K562 (cell line): ENCODE data around the gene DDX43. TPM values are rescaled to one million over a fixed set of nuclear protein-coding genes. Genes with fewer than 3 reads are reported as not detected.
A peak's percentile ranks its signal among the peaks of the same experiment; 100 is the strongest.

Source experiments
- ATAC-seq: fragments of 200-7000 bp; cut with Tn5 transposase; 3 replicates; pipeline ENCODE4 v1.9.1; 2020; ENCODE audit warnings: moderate library complexity
- BruUV-seq: library from RNA; stranded (reverse); fragments of 400-500 nt; replicated peaks from 2 replicates; lab custom pipeline; 2021; lab: Mats Ljungman, UMichigan
- CTCF ChIA-PET: fragments of 300-600 bp; formaldehyde crosslinking; extraction: SDS; loops from one replicate; lab custom pipeline; 2021; ENCODE audit warnings: low intra/inter-chr PET ratio; lab: Yijun Ruan, JAX
- POLR2A ChIA-PET: fragments of 300-600, 350-650 bp; sonication (Branson Sonifier 250); formaldehyde crosslinking; extraction: SDS; loops from one replicate; lab custom pipeline; 2021; ENCODE audit warnings: antibody characterized with exemption, inconsistent platforms; lab: Yijun Ruan, JAX
- DNase-seq, 4 experiments: peaks; one replicate each; pipeline versions ENCODE4 v3.0.0 to v3.0.0-alpha.2; 2011 to 2018; ENCODE audit warnings: low spot score in 3 of 4, mixed read lengths in 3 of 4; ENCODE audit errors: extremely low read depth in 1 of 4
- FAIRE-seq: peaks from 2 replicates; lab custom pipeline; 2011; peaks lifted over from hg19 to GRCh38; lab: Jason Lieb, UNC
- H2AFZ ChIP-seq: 2 replicates; pipeline ENCODE4 v1.6.0; 2011; ENCODE audit warnings: low read depth, low read length, control low read depth, inconsistent platforms
- H3K27ac ChIP-seq: fragments of 200-600 bp; 3 replicates; pipeline ENCODE4 v1.8.0; 2011; ENCODE audit warnings: low read depth, mild to moderate bottlenecking, control low read depth, inconsistent platforms, low read length, moderate library complexity, mixed read lengths; ENCODE audit errors: extremely low read depth
- H3K27me3 ChIP-seq, 2 experiments: fragments of 300-600 bp in 1 of 2; 2 replicates in 1 of 2; 3 replicates in 1 of 2; pipeline versions ENCODE4 v1.6.0 to v1.8.0; 2011; ENCODE audit warnings: inconsistent platforms in 2 of 2, low read length in 2 of 2, mild to moderate bottlenecking in 1 of 2, mixed read lengths in 1 of 2, moderate library complexity in 1 of 2; ENCODE audit not compliant: control insufficient read depth in 2 of 2, insufficient read depth in 2 of 2
- H3K36me3 ChIP-seq: fragments of 300-600 bp; 3 replicates; pipeline ENCODE4 v1.8.0; 2011; ENCODE audit warnings: mild to moderate bottlenecking, low read length, inconsistent platforms; ENCODE audit not compliant: control insufficient read depth, insufficient read depth
- H3K4me1 ChIP-seq, 2 experiments: fragments of 200-600 bp in 1 of 2; replicated peaks in 1 of 2; 2 replicates in 1 of 2; 3 replicates in 1 of 2; pipeline versions ENCODE4 v1.5.1 to v1.8.0; 2011; ENCODE audit warnings: inconsistent platforms in 2 of 2, low read length in 2 of 2, mild to moderate bottlenecking in 1 of 2, mixed read lengths in 1 of 2, moderate library complexity in 1 of 2; ENCODE audit not compliant: control insufficient read depth in 2 of 2, insufficient read depth in 2 of 2
- H3K4me2 ChIP-seq: 2 replicates; pipeline ENCODE4 v1.6.1; 2011; ENCODE audit warnings: low read length, control low read depth, inconsistent platforms, mixed read lengths; ENCODE audit not compliant: insufficient read depth
- H3K4me3 ChIP-seq: fragments of 200-600 bp; sonication (generic), shearing (Covaris generic); 2 replicates; pipeline ENCODE4 v1.5.1; 2016; ENCODE audit warnings: control low read depth, inconsistent platforms
- H3K79me2 ChIP-seq: fragments of 200-600 bp; 3 replicates; pipeline ENCODE4 v1.8.0; 2011; ENCODE audit warnings: low read length, inconsistent platforms; ENCODE audit not compliant: control insufficient read depth, insufficient read depth
- H3K9ac ChIP-seq, 2 experiments: 2 replicates each; pipeline versions ENCODE4 v1.6.0 to v1.6.1; 2011; ENCODE audit warnings: low read depth in 2 of 2, low read length in 2 of 2, control low read depth in 1 of 2, inconsistent platforms in 1 of 2, mild to moderate bottlenecking in 1 of 2, mixed read lengths in 1 of 2; ENCODE audit not compliant: insufficient read depth in 1 of 2
- H3K9me1 ChIP-seq: one replicate; pipeline ENCODE4 v1.6.0; 2011; ENCODE audit warnings: inconsistent platforms, mild to moderate bottlenecking, low read length, moderate library complexity; ENCODE audit not compliant: control insufficient read depth, insufficient read depth
- H3K9me3 ChIP-seq: replicated peaks from 2 replicates; pipeline ENCODE4 v1.5.1; 2011; ENCODE audit warnings: low read depth, low read length, inconsistent platforms; ENCODE audit not compliant: control insufficient read depth, insufficient read depth
- H4K20me1 ChIP-seq: replicated peaks from 2 replicates; pipeline ENCODE4 v1.6.1; 2011; ENCODE audit warnings: low read length, inconsistent platforms, mixed read lengths; ENCODE audit not compliant: control insufficient read depth, insufficient read depth
- ASH1L ChIP-seq: fragments of 450-650 bp; IDR thresholded peaks from 2 replicates; pipeline ENCODE4 v1.6.1; 2018; ENCODE audit warnings: borderline replicate concordance, mild to moderate bottlenecking, low read depth; ENCODE audit not compliant: partially characterized antibody
- BACH1 ChIP-seq: fragments of 200-800 bp; sonication (Bioruptor generic); IDR thresholded peaks from 2 replicates; pipeline ENCODE4 v1.6.1; 2016; ENCODE audit warnings: missing genetic modification characterization, missing compliant biosample characterization
- CBX8 ChIP-seq: fragments of 200-600 bp; sonication (generic); IDR thresholded peaks from 2 replicates; pipeline ENCODE4 v1.6.1; 2012; ENCODE audit warnings: borderline replicate concordance, mixed run types, low read depth, mild to moderate bottlenecking, moderate library complexity, mixed read lengths, low read length, control low read depth, inconsistent platforms; ENCODE audit not compliant: poor library complexity, severe bottlenecking; ENCODE audit errors: extremely low read depth
- CHD4 ChIP-seq: fragments of 200-600 bp; sonication (generic); IDR thresholded peaks from 3 replicates; pipeline ENCODE4 v1.6.1; 2012; ENCODE audit warnings: low read depth, mild to moderate bottlenecking, mixed read lengths, low read length, inconsistent platforms; ENCODE audit not compliant: insufficient read depth, insufficient replicate concordance, poor library complexity, severe bottlenecking
- CREB1 ChIP-seq, 2 experiments: sonication (generic) in 1 of 2; formaldehyde crosslinking in 1 of 2; IDR thresholded peaks; 2 replicates each; pipeline versions ENCODE4 v1.6.1 to v1.8.0; 2012 to 2022; ENCODE audit warnings: inconsistent platforms in 1 of 2, mild to moderate bottlenecking in 1 of 2, missing genetic modification reagents in 1 of 2, moderate library complexity in 1 of 2
- ELK3 ChIP-seq: fragments of 450-650 bp; formaldehyde crosslinking; IDR thresholded peaks from 2 replicates; pipeline ENCODE4 v1.4.0; 2020; ENCODE audit warnings: mild to moderate bottlenecking
- FOSL1 ChIP-seq: fragments of 200-800 bp; sonication (Bioruptor generic); conservative IDR thresholded peaks from 2 replicates; pipeline ENCODE4 v1.6.1; 2016; ENCODE audit warnings: missing genetic modification characterization, missing compliant biosample characterization
- GATAD2A ChIP-seq: fragments of 450-650 bp; IDR thresholded peaks from 2 replicates; pipeline ENCODE4 v1.6.1; 2017
- HDAC8 ChIP-seq: fragments of 450-650 bp; IDR thresholded peaks from 2 replicates; pipeline ENCODE4 v1.6.1; 2016; ENCODE audit warnings: mild to moderate bottlenecking, missing genetic modification characterization, moderate library complexity, missing compliant biosample characterization
- ILK ChIP-seq: fragments of 450-650 bp; IDR thresholded peaks from 2 replicates; pipeline ENCODE4 v1.6.1; 2016; ENCODE audit warnings: missing genetic modification characterization, low read depth, mild to moderate bottlenecking, missing compliant biosample characterization, moderate library complexity, borderline replicate concordance
- MBD1 ChIP-seq: fragments of 250-450 bp; sonication (Bioruptor Pico); IDR thresholded peaks from 2 replicates; pipeline ENCODE4 v1.8.0; 2022; ENCODE audit warnings: inconsistent platforms
- NEUROD1 ChIP-seq: fragments of 150-350 bp; IDR thresholded peaks from 2 replicates; pipeline ENCODE4 v1.6.1; 2014; ENCODE audit warnings: borderline replicate concordance, low read length, low read depth; ENCODE audit not compliant: partially characterized antibody
- PURB ChIP-seq: sonication (generic); formaldehyde crosslinking; IDR thresholded peaks from 2 replicates; pipeline ENCODE4 v1.9.0; 2021; ENCODE audit warnings: low read depth, mild to moderate bottlenecking, missing genetic modification reagents
- SIX5 ChIP-seq, 2 experiments: IDR thresholded peaks; 2 replicates each; pipeline ENCODE4 v1.6.1; 2011; ENCODE audit warnings: low read length in 2 of 2, borderline replicate concordance in 1 of 2, low read depth in 1 of 2, mild to moderate bottlenecking in 1 of 2, moderate library complexity in 1 of 2; ENCODE audit not compliant: insufficient read depth in 1 of 2
- SMAD1 ChIP-seq: fragments of 150-350 bp; IDR thresholded peaks from 2 replicates; pipeline ENCODE4 v1.6.1; 2014; ENCODE audit warnings: low read length, low read depth; ENCODE audit not compliant: partially characterized antibody
- SMAD4 ChIP-seq: fragments of 250-450 bp; sonication (Bioruptor Pico); conservative IDR thresholded peaks from 2 replicates; pipeline ENCODE4 v1.8.0; 2021; ENCODE audit warnings: inconsistent platforms, mild to moderate bottlenecking, moderate library complexity
- TEAD2 ChIP-seq: fragments of 450-650 bp; IDR thresholded peaks from 2 replicates; pipeline ENCODE4 v1.6.1; 2016; ENCODE audit warnings: missing genetic modification characterization, control low read depth, missing compliant biosample characterization
- U2AF2 ChIP-seq: fragments of 200-400 bp; formaldehyde crosslinking; optimal IDR thresholded peaks from 2 replicates; pipeline ENCODE3; 2017; ENCODE audit warnings: low read depth, mild to moderate bottlenecking, low read length
- ZNF324 ChIP-seq: fragments of 250-450 bp; sonication (Bioruptor Pico); IDR thresholded peaks from 2 replicates; pipeline ENCODE4 v1.4.0; 2020; ENCODE audit warnings: mild to moderate bottlenecking
- WGBS: fragments of 100-300 bp; shearing (Covaris generic); methylation state at CpG from one replicate; pipeline ENCODE4 v1.1.6; 2016; ENCODE audit warnings: low coverage, mixed read lengths; ENCODE audit not compliant: insufficient coverage; ENCODE audit errors: missing lambda C conversion rate; 5-methylcytosine and 5-hydroxymethylcytosine counted together
- in situ Hi-C: fragments of 300-500 bp; cut with MboI; formaldehyde crosslinking; loops from 4 replicates; pipeline ENCODE4 v1.15.0; 2018; ENCODE audit warnings: inconsistent platforms, mixed read lengths
- intact Hi-C: fragments of 100-400 bp; cut with micrococcal nuclease; formaldehyde crosslinking; loops from 2 replicates; pipeline ENCODE4 v1.14.2; 2022
- polyA plus RNA-seq, 8 experiments: library from polyadenylated mRNA; depleted of rRNA in 4 of 8; stranded (reverse) in 5 of 8; unstranded in 3 of 8; fragments of >200 nt; fragmentation: Nextera tagmentation in 2 of 8; fragmentation: Illumina TruSeq in 1 of 8; extraction: Ambion mirVana in 2 of 8; extraction: Trizol in 1 of 8; gene quantifications; 2 replicates each; pipeline versions ENCODE4 v1.2.1 to v1.2.3, GENCODE V29; 2011 to 2014; ENCODE audit warnings: inconsistent platforms in 1 of 8, missing spikeins in 1 of 8
- total RNA-seq, 7 experiments: library from RNA; depleted of rRNA in 6 of 7; stranded (reverse); fragments of >200 nt in 6 of 7; fragmentation: Illumina TruSeq in 2 of 7; extraction: Trizol in 2 of 7; gene quantifications; 2 replicates each; pipeline versions ENCODE4 v1.2.1 to v1.2.3, GENCODE V29; 2011 to 2021; ENCODE audit warnings: low replicate concordance in 1 of 7

DDX43 gene
- total and polyA plus RNA-seq, 9 of the 15 experiments (the other 6 are each of a cell fraction or from before 2014, with no cell fraction given): 0.07 to 0.88 (median 0.25) TPM

- Histone ChIP-seq H3K9ac (no peak overlapping the region), H3K79me2 (no peaks in the 10 kb centered on the region), H3K4me1 (no peaks in the 10 kb centered on the region), H3K36me3 (no peaks in the 10 kb centered on the region), H2AFZ (no peak overlapping the region), H3K27ac (no peak overlapping the region), H3K9me1 (no peaks in the 10 kb centered on the region), H4K20me1 (no peaks in the 10 kb centered on the region), H3K27me3 (no peaks in the 10 kb centered on the region), H3K4me3 (no peak overlapping the region), H3K4me2 (no peak overlapping the region), H3K9me3 (no peaks in the 10 kb centered on the region)
- no TSS peak for BruUV-seq
- ChIA-PET CTCF (no interaction called here), POLR2A (interaction anchor here (0.6 kb wide), 1 partner anchor 29 kb away, joined by 3 read pairs; no protein-coding TSS in a partner anchor)
- FAIRE-seq (no peak), DNase-seq (no peak), ATAC-seq (no peak)
- 52% methylated on average over 6 of the region's 6 CpGs for WGBS
- in situ Hi-C loops (no loop called here), intact Hi-C loops (no loop called here)
- TF ChIP-seq SMAD1 (no peak), MBD1 (no peak), U2AF2 (no peak), ILK (tag) (no peak), FOSL1 (tag) (0 out of 2 replicates have a peak, but pooled peaks have one; percentile 14), ZNF324 (no peak), PURB (CRISPR knock-in tag) (no peak), GATAD2A (no peak), SIX5 (IDR thresholded peaks at IDR 0.05; ENCODE audit: borderline replicate concordance in 1 of 2, insufficient read depth in 1 of 2, low read depth in 1 of 2, low read length in 2 of 2) (no peak), CBX8 (no peak), NEUROD1 (no peak), BACH1 (tag) (no peak), CREB1 (IDR thresholded peaks at IDR 0.05) (no peak), CREB1 (CRISPR knock-in tag; IDR thresholded peaks at IDR 0.05) (no peak), ELK3 (CRISPR knock-in tag) (no peak), TEAD2 (tag) (no peak), HDAC8 (tag) (no peak), ASH1L (no peak), CHD4 (no peak), SMAD4 (CRISPR knock-in tag) (no peak)
Observed at GRCh38 chr6:73382462-73383113, 12.0 kb upstream of the DDX43 start.
